Measurements from ENCODE around the gene PAGE5. TPM values are rescaled to one million over a fixed set of nuclear protein-coding genes. Genes with fewer than 3 reads are reported as not detected.

Gene PAGE5
- total RNA-seq = not detected in 2 replicates

GRCh38 chrX:55220119-55220794 is at the start of gene PAGE5:
Gene PAGE5, plus strand, starts transcription at chrX:55220346. Its CDS starts 1,037 bp downstream, at chrX:55221383.

GRCh38 chrX:55264816-55265215 is 44.7 kb downstream of the PAGE5 start, which contains the start of gene PAGE3:
Gene PAGE3, minus strand, starts transcription at chrX:55264916. Its CDS starts 1,013 bp downstream, at chrX:55263903.

Other genes starting within 250 kb of the PAGE5 start
- 0.27 TPM in 1 of 2 replicates, not detected in the other for gene PFKFB1, start 226.2 kb upstream of the PAGE5 start, total RNA-seq
- gene APEX2, start 220.0 kb upstream of the PAGE5 start, total RNA-seq = 20.5 and 27.8 TPM in 2 replicates
- gene ALAS2, start 189.4 kb upstream of the PAGE5 start, total RNA-seq = not detected in 2 replicates
- not detected in 2 replicates for gene PAGE2B, start 145.3 kb upstream of the PAGE5 start, total RNA-seq
- gene PAGE2, start 131.3 kb upstream of the PAGE5 start, total RNA-seq = not detected in 2 replicates
- gene PAGE3, start 44.6 kb downstream of the PAGE5 start, total RNA-seq = not detected in 2 replicates
- gene MAGEH1, start 231.8 kb downstream of the PAGE5 start, total RNA-seq = 3.8 and 6.0 TPM in 2 replicates